HG03460 (cell line): ENCODE results near the gene LCN1.

Experiments
- ATAC-seq: cut with Tn5 transposase; IDR thresholded peaks from one replicate; pipeline ENCODE4 v1.9.1; 2021; ENCODE audit not compliant: unreplicated experiment

Gene LCN1

DNA sequence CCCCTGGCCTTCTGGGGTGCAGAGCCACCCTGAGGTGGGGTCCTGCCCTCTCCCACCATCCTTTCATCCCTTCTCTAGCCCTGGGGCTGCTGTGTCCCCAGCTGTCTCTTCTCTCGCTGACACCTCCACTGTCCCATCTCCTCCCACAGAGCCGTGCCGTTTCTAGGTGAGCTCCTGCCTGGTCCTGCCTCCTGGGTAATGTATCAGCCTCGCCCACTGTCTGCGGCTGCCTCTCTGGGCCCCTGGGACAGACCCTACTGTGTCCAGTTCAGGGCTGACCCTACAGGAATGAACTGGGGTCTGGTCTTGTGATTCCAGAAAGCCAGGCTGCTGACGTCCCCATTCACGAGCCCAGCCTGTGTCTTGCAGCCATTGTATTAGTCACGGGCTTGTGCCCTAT lies 44.4 kb downstream of the LCN1 start:
- ATAC-seq: no peak

- ATAC-seq: no peak
Measured at GRCh38 chr9:135566552-135566951, 45.3 kb downstream of the LCN1 start.

DNA sequence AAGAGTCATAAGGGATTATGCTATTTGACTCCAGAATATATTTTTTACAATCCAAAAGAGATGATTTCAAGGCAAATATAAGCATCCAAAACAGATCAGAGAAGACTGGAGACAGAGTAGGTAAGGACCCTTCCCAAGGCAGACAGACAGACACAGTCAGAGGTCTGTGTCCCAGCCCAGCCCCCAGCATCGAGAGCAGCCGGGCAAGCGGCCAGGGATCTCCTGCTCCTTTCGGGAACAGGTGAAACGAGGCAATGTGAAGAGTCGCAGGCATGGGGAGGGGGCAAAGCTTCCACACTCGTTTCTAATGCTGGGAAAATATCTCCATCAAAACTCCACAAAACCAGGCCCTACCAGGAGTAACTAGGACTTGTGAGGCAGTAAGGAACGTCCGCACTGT lies 46.1 kb downstream of the LCN1 start:
- ATAC-seq: no peak

DNA sequence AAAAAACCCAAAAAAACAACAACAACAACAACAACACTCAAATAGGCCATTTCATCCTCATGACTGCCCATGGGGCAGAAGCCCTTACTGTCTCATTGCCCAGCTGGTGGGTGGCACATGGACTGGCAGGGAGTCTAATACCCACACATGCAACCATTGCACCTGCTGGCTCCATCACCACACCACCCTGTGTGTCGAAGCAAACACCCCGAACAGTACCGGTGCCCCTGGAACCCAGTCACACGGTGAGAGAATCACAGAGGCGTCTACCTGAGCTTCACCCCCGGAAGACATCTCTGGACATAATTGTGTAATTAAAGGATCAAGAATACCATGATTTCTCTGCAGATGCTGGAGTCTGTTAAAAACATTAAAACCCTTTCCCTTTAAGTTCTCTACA lies 46.8 kb downstream of the LCN1 start:
- ATAC-seq: no peak

GRCh38 chr9:135570456-135570855 lies 49.2 kb downstream of the LCN1 start:
- ATAC-seq: no peak

GRCh38 chr9:135572233-135572632 lies 51.0 kb downstream of the LCN1 start:
- ATAC-seq: no peak

DNA sequence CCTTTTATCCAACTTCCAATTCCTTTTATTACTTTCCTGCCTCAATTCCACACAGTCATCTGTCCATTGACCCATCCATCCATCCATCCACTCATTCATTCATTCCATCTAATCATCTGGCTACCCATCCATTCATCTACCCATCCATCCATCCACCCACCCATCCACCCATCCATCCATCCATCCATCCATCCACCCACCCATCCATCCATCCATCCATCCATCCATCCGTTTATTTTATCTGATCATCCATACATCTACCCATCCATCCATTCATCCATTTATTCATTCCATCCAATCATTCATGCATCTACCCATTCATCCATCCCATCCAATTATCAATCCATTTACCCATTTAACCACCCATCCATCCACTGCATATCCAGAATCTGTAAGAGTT lies 51.9 kb downstream of the LCN1 start:
- no peak for ATAC-seq

GRCh38 chr9:135574331-135574730 lies 53.1 kb downstream of the LCN1 start:
- ATAC-seq: no peak

- no peak for ATAC-seq
Measured at GRCh38 chr9:135574943-135575342, 53.7 kb downstream of the LCN1 start.
